Endothelial cell of umbilical vein (primary cell): Measurements from ENCODE around the gene FAM43B.

ENCODE experiments used
- CTCF ChIP-seq, 2 donors: IDR thresholded peaks; 1 replicate in 1 of 2; 2 replicates in 1 of 2; pipeline ENCODE4 v1.5.1; 2011; ENCODE audit warnings: low read length in 2 of 2, mild to moderate bottlenecking in 2 of 2, moderate library complexity in 2 of 2, control low read depth in 1 of 2, inconsistent platforms in 1 of 2, low read depth in 1 of 2; ENCODE audit not compliant: insufficient read depth in 1 of 2; ENCODE audit errors: extremely low read depth in 1 of 2
- POLR2A ChIP-seq: IDR thresholded peaks from 2 replicates; pipeline ENCODE4 v1.6.1; 2012; ENCODE audit warnings: low read depth, mild to moderate bottlenecking, control low read depth, low read length

DNA sequence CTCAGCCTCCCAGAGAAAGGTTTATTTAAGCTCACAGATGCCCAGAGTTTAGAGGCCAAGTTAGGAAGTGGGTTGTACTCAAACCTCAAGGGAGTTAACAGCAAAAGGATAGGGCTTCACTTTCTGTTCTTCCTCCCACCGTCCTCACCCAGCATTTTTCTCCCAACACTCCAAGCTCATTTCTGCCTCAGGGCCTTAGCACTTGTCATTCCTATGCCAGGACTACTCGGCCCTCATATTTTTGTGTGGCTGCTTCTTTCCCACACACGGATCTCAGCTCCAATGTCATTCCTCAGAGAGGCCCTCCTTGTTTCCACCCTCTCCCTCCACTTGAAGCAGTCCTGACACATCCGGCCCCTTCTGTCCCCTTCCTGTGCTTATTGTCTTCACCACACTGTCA is 12.9 kb downstream of the FAM43B start:
- TF ChIP-seq POLR2A (no peak), CTCF (IDR thresholded peaks at IDR 0.05; ENCODE audit: extremely low read depth in 1 of 2, insufficient read depth in 1 of 2, low read depth in 1 of 2, low read length in 2 of 2) (no peak)
